Liver (tissue), 9 donors: ENCODE results near the gene RND3. TPM values are rescaled to one million over a fixed set of nuclear protein-coding genes. Genes with fewer than 3 reads are reported as not detected.

Experiments used
- DNase-seq: peaks from one replicate; pipeline ENCODE4 v3.0.0-alpha.2; 2017; ENCODE audit warnings: low spot score
- H3K27ac ChIP-seq, 2 donors: one replicate each; pipeline ENCODE4 v1.7.0; 2013; ENCODE audit warnings: inconsistent platforms in 2 of 2, low read length in 2 of 2, control low read depth in 1 of 2, low read depth in 1 of 2, mild to moderate bottlenecking in 1 of 2
- H3K27me3 ChIP-seq, 4 donors: one replicate each; pipeline versions ENCODE4 v1.6.1 to v1.7.0; 2013; ENCODE audit warnings: low read length in 3 of 4, inconsistent platforms in 1 of 4, mild to moderate bottlenecking in 1 of 4, moderate library complexity in 1 of 4; ENCODE audit not compliant: control insufficient read depth in 4 of 4, insufficient read depth in 4 of 4
- H3K36me3 ChIP-seq, 4 donors: one replicate each; pipeline versions ENCODE4 v1.6.1 to v1.7.0; 2013; ENCODE audit warnings: low read length in 3 of 4, mild to moderate bottlenecking in 3 of 4, low read depth in 1 of 4, moderate library complexity in 1 of 4; ENCODE audit not compliant: control insufficient read depth in 4 of 4, insufficient read depth in 3 of 4
- H3K4me1 ChIP-seq, 4 donors: one replicate each; pipeline versions ENCODE4 v1.6.1 to v1.7.0; 2013; ENCODE audit warnings: low read length in 3 of 4, mild to moderate bottlenecking in 3 of 4, moderate library complexity in 1 of 4; ENCODE audit not compliant: control insufficient read depth in 4 of 4, insufficient read depth in 4 of 4
- H3K4me3 ChIP-seq, 3 donors: one replicate each; pipeline versions ENCODE4 v1.6.1 to v1.7.0; 2013; ENCODE audit warnings: low read length in 3 of 3, control low read depth in 1 of 3, low read depth in 1 of 3, mild to moderate bottlenecking in 1 of 3
- H3K9ac ChIP-seq, 2 donors: one replicate each; pipeline ENCODE4 v1.7.0; 2013; ENCODE audit warnings: low read length in 2 of 2, mild to moderate bottlenecking in 2 of 2, moderate library complexity in 2 of 2, control low read depth in 1 of 2, low read depth in 1 of 2
- H3K9me3 ChIP-seq, 4 donors: one replicate each; pipeline versions ENCODE4 v1.6.1 to v1.7.0; 2013; ENCODE audit warnings: low read length in 3 of 4; ENCODE audit not compliant: control insufficient read depth in 4 of 4
- EGR1 ChIP-seq, 2 donors: IDR thresholded peaks; 2 replicates each; pipeline ENCODE4 v1.6.1; 2016 to 2018; ENCODE audit warnings: antibody characterized with exemption in 2 of 2, low read depth in 2 of 2
- FOXA1 ChIP-seq: IDR thresholded peaks from 2 replicates; pipeline ENCODE4 v1.6.1; 2016; ENCODE audit warnings: antibody characterized with exemption
- FOXA2 ChIP-seq: IDR thresholded peaks from 2 replicates; pipeline ENCODE4 v1.6.1; 2016; ENCODE audit warnings: antibody characterized with exemption
- GABPA ChIP-seq, 2 donors: IDR thresholded peaks in 1 of 2; conservative IDR thresholded peaks in 1 of 2; 2 replicates each; pipeline ENCODE4 v1.6.1; 2016; ENCODE audit warnings: antibody characterized with exemption in 2 of 2, mild to moderate bottlenecking in 1 of 2, moderate library complexity in 1 of 2
- HNF4A ChIP-seq, 2 donors: conservative IDR thresholded peaks; 2 replicates each; pipeline ENCODE4 v1.6.1; 2016; ENCODE audit warnings: antibody characterized with exemption in 2 of 2, mild to moderate bottlenecking in 2 of 2
- HNF4G ChIP-seq: IDR thresholded peaks from 2 replicates; pipeline ENCODE4 v1.6.1; 2016; ENCODE audit warnings: antibody characterized with exemption
- JUND ChIP-seq, 2 donors: IDR thresholded peaks; 2 replicates each; pipeline ENCODE4 v1.6.1; 2016; ENCODE audit warnings: antibody characterized with exemption in 2 of 2
- NR2F2 ChIP-seq: IDR thresholded peaks from 2 replicates; pipeline ENCODE4 v1.6.1; 2016; ENCODE audit warnings: antibody characterized with exemption
- RAD21 ChIP-seq, 2 donors: IDR thresholded peaks; 2 replicates each; pipeline ENCODE4 v1.6.1; 2016; ENCODE audit warnings: antibody characterized with exemption in 2 of 2, mild to moderate bottlenecking in 2 of 2
- RXRA ChIP-seq, 2 donors: IDR thresholded peaks; 2 replicates each; pipeline ENCODE4 v1.6.1; 2017 to 2018; ENCODE audit warnings: antibody characterized with exemption in 2 of 2, mild to moderate bottlenecking in 1 of 2
- SP1 ChIP-seq: IDR thresholded peaks from 2 replicates; pipeline ENCODE4 v1.6.1; 2018; ENCODE audit warnings: antibody characterized with exemption, mild to moderate bottlenecking
- TAF1 ChIP-seq: conservative IDR thresholded peaks from 2 replicates; pipeline ENCODE4 v1.6.1; 2016; ENCODE audit warnings: antibody characterized with exemption, mild to moderate bottlenecking
- YY1 ChIP-seq: IDR thresholded peaks from 2 replicates; pipeline ENCODE4 v1.6.1; 2016; ENCODE audit warnings: antibody characterized with exemption, mild to moderate bottlenecking
- WGBS: extraction: QIAGEN DNeasy Blood & Tissue Kit; methylation state at CpG from one replicate; pipeline ENCODE4 v1.1.7; 2013; 5-methylcytosine and 5-hydroxymethylcytosine counted together
- polyA plus RNA-seq, 2 donors: library from polyadenylated mRNA; stranded (reverse) in 1 of 2; unstranded in 1 of 2; fragments of 200-250 nt in 1 of 2; fragments of >200 nt in 1 of 2; fragmentation: Nextera tagmentation in 1 of 2; extraction: Ambion mirVana in 1 of 2; gene quantifications; one replicate each; pipeline versions ENCODE4 v1.2.1 to v1.2.3, GENCODE V29; 2013 to 2015
- total RNA-seq, 2 donors: library from RNA; depleted of rRNA; stranded (reverse); fragments of >200 nt; gene quantifications; one replicate each; pipeline ENCODE4 v1.2.3, GENCODE V29; 2014
- TF ChIP-seq, protein P1 (sequence below): IDR thresholded peaks from 2 replicates; pipeline ENCODE4 v1.6.1; 2016; ENCODE audit warnings: antibody characterized with exemption
- TF ChIP-seq, protein P2 (sequence below): IDR thresholded peaks from 2 replicates; pipeline ENCODE4 v1.6.1; 2016; ENCODE audit warnings: antibody characterized with exemption, mild to moderate bottlenecking
- TF ChIP-seq, protein P3 (sequence below): IDR thresholded peaks from 2 replicates; pipeline ENCODE4 v1.6.1; 2016; ENCODE audit warnings: antibody characterized with exemption
- TF ChIP-seq, protein P4 (sequence below): IDR thresholded peaks from 2 replicates; pipeline ENCODE4 v1.6.1; 2016; ENCODE audit warnings: antibody characterized with exemption
- TF ChIP-seq, protein P5 (sequence below): fragments of 150-350 bp; IDR thresholded peaks from 2 replicates; pipeline ENCODE4 v1.5.1; 2017; ENCODE audit warnings: improper control_type of control experiment, low read depth, low read length; ENCODE audit not compliant: missing input control
- donor health status: healthy.
- donor health status: healthy.
- donor health status: healthy.
- donor health status: healthy.
- donor health status: healthy.

RND3 gene
- total and polyA plus RNA-seq, 4 donors, result 14.8 to 30.0 (median 21.6) TPM

DNA sequence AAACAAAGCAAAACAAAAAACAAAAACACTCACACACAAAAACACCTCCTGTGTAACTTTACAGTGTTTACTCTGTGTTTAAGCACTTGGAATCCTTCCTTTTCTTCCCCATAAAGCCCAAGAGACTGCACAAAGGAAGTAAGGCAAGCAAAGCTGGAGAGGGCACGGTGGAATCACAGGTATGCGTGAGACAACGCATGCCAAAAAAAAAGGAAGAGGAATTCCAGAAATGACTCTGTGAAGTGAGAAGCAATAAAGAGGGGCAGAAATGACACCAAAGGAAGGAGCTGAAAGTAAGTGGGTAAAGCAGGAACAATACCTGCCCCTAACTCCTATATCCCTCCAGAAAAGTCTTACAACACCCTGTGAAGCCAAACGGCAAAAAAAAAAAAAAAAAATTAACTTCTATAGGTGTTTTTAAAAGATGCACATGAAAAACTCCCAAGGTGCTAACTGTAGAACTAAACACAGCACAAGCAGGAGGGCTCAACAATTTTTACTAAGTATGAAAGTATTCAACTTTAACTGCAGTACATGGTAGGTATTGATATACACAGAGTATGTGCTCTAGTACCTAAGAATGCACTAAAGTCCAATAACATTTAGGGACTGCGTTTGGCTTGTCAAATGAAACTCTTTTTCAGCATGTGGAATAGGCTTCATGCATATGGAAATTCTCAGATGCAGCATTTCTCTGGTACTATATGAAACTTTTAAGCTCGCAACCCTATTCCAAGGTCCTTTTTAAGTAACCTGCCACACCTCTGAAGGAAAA lies 9.1 kb downstream of the RND3 start:
- Histone ChIP-seq H3K4me3 (no peak overlapping the region), H3K9ac (peak overlapping the region in 1 of 2 donors; percentile 51), H3K27ac (peak overlapping the region; percentile 62 to 95), H3K36me3 (peaks cover 4 to 29% (median 10%) of the 10 kb centered on the region in 4 donors), H3K4me1 (peaks cover 10 to 57% (median 44%) of the 10 kb centered on the region in 4 donors), H3K9me3 (no peaks in the 10 kb centered on the region), H3K27me3 (no peaks in the 10 kb centered on the region)
- peak in 1 of 2 donors; percentile 21 for TF ChIP-seq HNF4A (conservative IDR thresholded peaks at IDR 0.05)
- TF ChIP-seq HNF4G, result no peak
- no peak for DNase-seq
- 34% methylated on average over 6 of the region's 6 CpGs for WGBS

DNA sequence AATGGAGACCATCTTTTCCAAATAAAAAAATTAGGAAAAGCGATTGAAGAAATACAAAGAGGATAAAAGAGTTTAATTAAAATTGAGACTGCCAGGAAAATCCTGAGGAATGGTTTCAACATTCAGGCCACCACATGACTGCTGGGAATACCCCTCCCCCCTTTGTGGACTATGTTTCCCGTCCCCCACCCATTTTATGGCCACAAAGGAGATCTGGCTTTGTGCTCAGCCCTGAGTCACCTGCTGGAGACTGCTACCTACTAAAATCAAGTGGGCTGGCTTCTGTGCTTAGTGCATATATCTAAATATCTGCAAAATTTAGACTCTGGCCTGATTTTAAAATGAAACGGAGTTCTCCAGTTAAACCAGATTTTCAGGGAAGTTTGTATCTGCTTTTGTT lies 10.1 kb downstream of the RND3 start:
- H3K4me1 ChIP-seq, result peaks cover 10 to 53% (median 41%) of the 10 kb centered on the region in 4 donors
- no peaks in the 10 kb centered on the region for H3K27me3 ChIP-seq
- peak overlapping the region; percentile 82 to 95 for H3K27ac ChIP-seq
- peaks cover 4 to 32% (median 19%) of the 10 kb centered on the region in 4 donors for H3K36me3 ChIP-seq
- no peak for TF ChIP-seq HNF4G
- TF ChIP-seq TAF1, result no peak
- TF ChIP-seq, protein P1, sequence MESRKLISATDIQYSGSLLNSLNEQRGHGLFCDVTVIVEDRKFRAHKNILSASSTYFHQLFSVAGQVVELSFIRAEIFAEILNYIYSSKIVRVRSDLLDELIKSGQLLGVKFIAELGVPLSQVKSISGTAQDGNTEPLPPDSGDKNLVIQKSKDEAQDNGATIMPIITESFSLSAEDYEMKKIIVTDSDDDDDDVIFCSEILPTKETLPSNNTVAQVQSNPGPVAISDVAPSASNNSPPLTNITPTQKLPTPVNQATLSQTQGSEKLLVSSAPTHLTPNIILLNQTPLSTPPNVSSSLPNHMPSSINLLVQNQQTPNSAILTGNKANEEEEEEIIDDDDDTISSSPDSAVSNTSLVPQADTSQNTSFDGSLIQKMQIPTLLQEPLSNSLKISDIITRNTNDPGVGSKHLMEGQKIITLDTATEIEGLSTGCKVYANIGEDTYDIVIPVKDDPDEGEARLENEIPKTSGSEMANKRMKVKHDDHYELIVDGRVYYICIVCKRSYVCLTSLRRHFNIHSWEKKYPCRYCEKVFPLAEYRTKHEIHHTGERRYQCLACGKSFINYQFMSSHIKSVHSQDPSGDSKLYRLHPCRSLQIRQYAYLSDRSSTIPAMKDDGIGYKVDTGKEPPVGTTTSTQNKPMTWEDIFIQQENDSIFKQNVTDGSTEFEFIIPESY, result no peak
- TF ChIP-seq, protein P2, sequence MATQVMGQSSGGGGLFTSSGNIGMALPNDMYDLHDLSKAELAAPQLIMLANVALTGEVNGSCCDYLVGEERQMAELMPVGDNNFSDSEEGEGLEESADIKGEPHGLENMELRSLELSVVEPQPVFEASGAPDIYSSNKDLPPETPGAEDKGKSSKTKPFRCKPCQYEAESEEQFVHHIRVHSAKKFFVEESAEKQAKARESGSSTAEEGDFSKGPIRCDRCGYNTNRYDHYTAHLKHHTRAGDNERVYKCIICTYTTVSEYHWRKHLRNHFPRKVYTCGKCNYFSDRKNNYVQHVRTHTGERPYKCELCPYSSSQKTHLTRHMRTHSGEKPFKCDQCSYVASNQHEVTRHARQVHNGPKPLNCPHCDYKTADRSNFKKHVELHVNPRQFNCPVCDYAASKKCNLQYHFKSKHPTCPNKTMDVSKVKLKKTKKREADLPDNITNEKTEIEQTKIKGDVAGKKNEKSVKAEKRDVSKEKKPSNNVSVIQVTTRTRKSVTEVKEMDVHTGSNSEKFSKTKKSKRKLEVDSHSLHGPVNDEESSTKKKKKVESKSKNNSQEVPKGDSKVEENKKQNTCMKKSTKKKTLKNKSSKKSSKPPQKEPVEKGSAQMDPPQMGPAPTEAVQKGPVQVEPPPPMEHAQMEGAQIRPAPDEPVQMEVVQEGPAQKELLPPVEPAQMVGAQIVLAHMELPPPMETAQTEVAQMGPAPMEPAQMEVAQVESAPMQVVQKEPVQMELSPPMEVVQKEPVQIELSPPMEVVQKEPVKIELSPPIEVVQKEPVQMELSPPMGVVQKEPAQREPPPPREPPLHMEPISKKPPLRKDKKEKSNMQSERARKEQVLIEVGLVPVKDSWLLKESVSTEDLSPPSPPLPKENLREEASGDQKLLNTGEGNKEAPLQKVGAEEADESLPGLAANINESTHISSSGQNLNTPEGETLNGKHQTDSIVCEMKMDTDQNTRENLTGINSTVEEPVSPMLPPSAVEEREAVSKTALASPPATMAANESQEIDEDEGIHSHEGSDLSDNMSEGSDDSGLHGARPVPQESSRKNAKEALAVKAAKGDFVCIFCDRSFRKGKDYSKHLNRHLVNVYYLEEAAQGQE, result no peak
- TF ChIP-seq, protein P3, sequence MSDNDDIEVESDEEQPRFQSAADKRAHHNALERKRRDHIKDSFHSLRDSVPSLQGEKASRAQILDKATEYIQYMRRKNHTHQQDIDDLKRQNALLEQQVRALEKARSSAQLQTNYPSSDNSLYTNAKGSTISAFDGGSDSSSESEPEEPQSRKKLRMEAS, result no peak
- TF ChIP-seq, protein P4, sequence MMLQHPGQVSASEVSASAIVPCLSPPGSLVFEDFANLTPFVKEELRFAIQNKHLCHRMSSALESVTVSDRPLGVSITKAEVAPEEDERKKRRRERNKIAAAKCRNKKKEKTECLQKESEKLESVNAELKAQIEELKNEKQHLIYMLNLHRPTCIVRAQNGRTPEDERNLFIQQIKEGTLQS, result no peak
- no peak for TF ChIP-seq NR2F2
- no peak for TF ChIP-seq GABPA (IDR thresholded peaks at IDR 0.05 in 1 of 2, conservative IDR thresholded peaks at IDR 0.05 in 1 of 2)
- no peak for TF ChIP-seq EGR1 (IDR thresholded peaks at IDR 0.05; ENCODE audit: low read depth in 2 of 2)
- TF ChIP-seq FOXA1, result no peak
- peak; percentile 14 for TF ChIP-seq RAD21 (IDR thresholded peaks at IDR 0.05)
- peak in 1 of 2 donors; percentile 46 for TF ChIP-seq HNF4A (conservative IDR thresholded peaks at IDR 0.05)
- TF ChIP-seq, protein P5, sequence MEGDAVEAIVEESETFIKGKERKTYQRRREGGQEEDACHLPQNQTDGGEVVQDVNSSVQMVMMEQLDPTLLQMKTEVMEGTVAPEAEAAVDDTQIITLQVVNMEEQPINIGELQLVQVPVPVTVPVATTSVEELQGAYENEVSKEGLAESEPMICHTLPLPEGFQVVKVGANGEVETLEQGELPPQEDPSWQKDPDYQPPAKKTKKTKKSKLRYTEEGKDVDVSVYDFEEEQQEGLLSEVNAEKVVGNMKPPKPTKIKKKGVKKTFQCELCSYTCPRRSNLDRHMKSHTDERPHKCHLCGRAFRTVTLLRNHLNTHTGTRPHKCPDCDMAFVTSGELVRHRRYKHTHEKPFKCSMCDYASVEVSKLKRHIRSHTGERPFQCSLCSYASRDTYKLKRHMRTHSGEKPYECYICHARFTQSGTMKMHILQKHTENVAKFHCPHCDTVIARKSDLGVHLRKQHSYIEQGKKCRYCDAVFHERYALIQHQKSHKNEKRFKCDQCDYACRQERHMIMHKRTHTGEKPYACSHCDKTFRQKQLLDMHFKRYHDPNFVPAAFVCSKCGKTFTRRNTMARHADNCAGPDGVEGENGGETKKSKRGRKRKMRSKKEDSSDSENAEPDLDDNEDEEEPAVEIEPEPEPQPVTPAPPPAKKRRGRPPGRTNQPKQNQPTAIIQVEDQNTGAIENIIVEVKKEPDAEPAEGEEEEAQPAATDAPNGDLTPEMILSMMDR, result no peak
- no peak for TF ChIP-seq RXRA (IDR thresholded peaks at IDR 0.05)
- TF ChIP-seq JUND (IDR thresholded peaks at IDR 0.05), result peak in 1 of 2 donors; percentile 6
- TF ChIP-seq SP1, result no peak
- peak; percentile 0 for TF ChIP-seq YY1
- no peak for TF ChIP-seq FOXA2
- no peaks in the 10 kb centered on the region for H3K9me3 ChIP-seq
- WGBS, result 40% methylated on average over 3 of the region's 3 CpGs
- no peak for DNase-seq
- no peak overlapping the region for H3K4me3 ChIP-seq
- H3K9ac ChIP-seq, result no peak overlapping the region
